IgD-negative memory B cell (primary cell): ENCODE results near the gene NR3C2. TPM values are rescaled to one million over a fixed set of nuclear protein-coding genes. Genes with fewer than 3 reads are reported as not detected.

Experiments used
- H3K27ac Mint-ChIP-seq, 3 donors: one replicate each; pipeline ENCODE4 v1.8.0; 2020 to 2022; ENCODE audit warnings: mild to moderate bottlenecking in 3 of 3, mixed read lengths in 3 of 3, moderate library complexity in 1 of 3
- H3K27me3 Mint-ChIP-seq: one replicate; pipeline ENCODE4 v1.8.0; 2021; ENCODE audit warnings: mixed read lengths
- H3K36me3 Mint-ChIP-seq: one replicate; pipeline ENCODE4 v1.8.0; 2020; ENCODE audit warnings: mild to moderate bottlenecking, mixed read lengths
- H3K4me1 Mint-ChIP-seq, 3 donors: one replicate each; pipeline ENCODE4 v1.8.0; 2020 to 2022; ENCODE audit warnings: mixed read lengths in 3 of 3, mild to moderate bottlenecking in 1 of 3
- H3K4me3 Mint-ChIP-seq, 4 donors: one replicate each; pipeline ENCODE4 v1.8.0; 2020 to 2022; ENCODE audit warnings: mild to moderate bottlenecking in 4 of 4, mixed read lengths in 4 of 4, moderate library complexity in 3 of 4
- H3K9me3 Mint-ChIP-seq, 3 donors: one replicate each; pipeline ENCODE4 v1.8.0; 2020 to 2021; ENCODE audit warnings: mixed read lengths in 3 of 3, mild to moderate bottlenecking in 1 of 3
- polyA plus RNA-seq: library from polyadenylated mRNA; unstranded; fragments of 300-500 nt; fragmentation: Illumina TruSeq; gene quantifications from one replicate; pipeline ENCODE4 v1.2.3, GENCODE V29; 2021

Gene NR3C2
- polyA plus RNA-seq, 1 donor from 2014 or later = 2.3 TPM

DNA sequence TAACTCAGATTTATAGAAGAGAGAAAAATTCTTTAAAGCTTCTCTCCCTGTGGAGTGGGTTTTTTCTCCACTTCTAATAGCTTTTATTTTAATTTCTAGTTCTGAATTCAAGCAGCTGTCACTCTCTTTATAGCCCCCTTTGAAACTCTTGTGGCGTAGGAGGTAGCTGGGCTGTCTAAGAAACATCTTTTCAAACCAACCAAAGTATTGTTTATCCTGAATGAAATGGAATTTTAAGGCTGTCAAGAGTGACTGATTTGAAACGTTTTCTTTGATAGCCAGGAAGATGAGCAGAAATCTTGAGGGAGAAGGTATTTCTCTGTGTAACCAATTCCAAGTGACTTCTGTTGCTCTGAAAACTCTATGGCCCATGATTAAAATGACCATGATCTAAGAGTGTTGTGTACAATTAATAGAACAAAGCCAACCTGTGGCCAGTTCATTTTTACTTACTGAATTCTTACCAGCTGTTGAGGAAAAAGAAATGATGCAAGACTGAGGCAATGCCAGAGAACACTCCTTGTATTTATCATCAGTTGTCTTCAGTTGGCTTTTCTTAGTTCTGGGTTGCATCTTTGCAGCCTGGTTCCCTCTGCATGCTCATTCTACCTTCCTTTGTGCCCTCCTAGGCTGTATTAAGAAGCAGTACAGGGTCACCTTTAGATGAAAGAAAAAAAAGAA is 411.9 kb downstream of the NR3C2 start:
- H3K9me3 Mint-ChIP-seq = peaks cover 5 to 6% (median 5%) of the 10 kb centered on the region in 3 donors
- H3K4me3 Mint-ChIP-seq = no peak overlapping the region
- H3K27ac Mint-ChIP-seq = no peak overlapping the region
- no peaks in the 10 kb centered on the region for H3K27me3 Mint-ChIP-seq
- no peaks in the 10 kb centered on the region for H3K36me3 Mint-ChIP-seq
- no peaks in the 10 kb centered on the region for H3K4me1 Mint-ChIP-seq

GRCh38 chr4:148029781-148030180 is 412.4 kb downstream of the NR3C2 start:
- Mint-ChIP-seq H3K4me3 (no peak overlapping the region), H3K27me3 (no peaks in the 10 kb centered on the region), H3K36me3 (no peaks in the 10 kb centered on the region), H3K4me1 (no peaks in the 10 kb centered on the region), H3K27ac (no peak overlapping the region), H3K9me3 (peaks cover 5 to 6% (median 5%) of the 10 kb centered on the region in 3 donors)
